Thyroid gland (tissue), 4 donors: ENCODE measurements around the gene JUP.

ENCODE experiments used
- POLR2A ChIP-seq, 2 donors: fragments of 450-650 bp; IDR thresholded peaks; one replicate each; pipeline ENCODE4 v1.6.1; 2017; ENCODE audit warnings: antibody characterized with exemption in 2 of 2, mild to moderate bottlenecking in 2 of 2, moderate library complexity in 1 of 2
- TF ChIP-seq, protein P1 (sequence below), 6 experiments: fragments of 200-600 bp in 3 of 6; fragments of 450-650 bp in 3 of 6; sonication (generic) in 3 of 6; IDR thresholded peaks; one replicate each; pipeline ENCODE4 v1.5.1; 2016 to 2019; ENCODE audit warnings: antibody characterized with exemption in 6 of 6, mild to moderate bottlenecking in 2 of 6, inconsistent platforms in 1 of 6, moderate library complexity in 1 of 6

- TF ChIP-seq, protein P1, sequence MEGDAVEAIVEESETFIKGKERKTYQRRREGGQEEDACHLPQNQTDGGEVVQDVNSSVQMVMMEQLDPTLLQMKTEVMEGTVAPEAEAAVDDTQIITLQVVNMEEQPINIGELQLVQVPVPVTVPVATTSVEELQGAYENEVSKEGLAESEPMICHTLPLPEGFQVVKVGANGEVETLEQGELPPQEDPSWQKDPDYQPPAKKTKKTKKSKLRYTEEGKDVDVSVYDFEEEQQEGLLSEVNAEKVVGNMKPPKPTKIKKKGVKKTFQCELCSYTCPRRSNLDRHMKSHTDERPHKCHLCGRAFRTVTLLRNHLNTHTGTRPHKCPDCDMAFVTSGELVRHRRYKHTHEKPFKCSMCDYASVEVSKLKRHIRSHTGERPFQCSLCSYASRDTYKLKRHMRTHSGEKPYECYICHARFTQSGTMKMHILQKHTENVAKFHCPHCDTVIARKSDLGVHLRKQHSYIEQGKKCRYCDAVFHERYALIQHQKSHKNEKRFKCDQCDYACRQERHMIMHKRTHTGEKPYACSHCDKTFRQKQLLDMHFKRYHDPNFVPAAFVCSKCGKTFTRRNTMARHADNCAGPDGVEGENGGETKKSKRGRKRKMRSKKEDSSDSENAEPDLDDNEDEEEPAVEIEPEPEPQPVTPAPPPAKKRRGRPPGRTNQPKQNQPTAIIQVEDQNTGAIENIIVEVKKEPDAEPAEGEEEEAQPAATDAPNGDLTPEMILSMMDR (IDR thresholded peaks at IDR 0.05): no peak
- no peak for TF ChIP-seq POLR2A (IDR thresholded peaks at IDR 0.05)
These were observed 5.0 kb downstream of the JUP start for GRCh38 chr17:41781404-41782110.
